ENCODE measurements around the gene DENND6B. TPM values are rescaled to one million over a fixed set of nuclear protein-coding genes. Genes with fewer than 3 reads are reported as not detected.

DENND6B gene
- total RNA-seq, 6 donors from 2014 or later = 9.5 to 24.1 (median 12.7) TPM

DNA sequence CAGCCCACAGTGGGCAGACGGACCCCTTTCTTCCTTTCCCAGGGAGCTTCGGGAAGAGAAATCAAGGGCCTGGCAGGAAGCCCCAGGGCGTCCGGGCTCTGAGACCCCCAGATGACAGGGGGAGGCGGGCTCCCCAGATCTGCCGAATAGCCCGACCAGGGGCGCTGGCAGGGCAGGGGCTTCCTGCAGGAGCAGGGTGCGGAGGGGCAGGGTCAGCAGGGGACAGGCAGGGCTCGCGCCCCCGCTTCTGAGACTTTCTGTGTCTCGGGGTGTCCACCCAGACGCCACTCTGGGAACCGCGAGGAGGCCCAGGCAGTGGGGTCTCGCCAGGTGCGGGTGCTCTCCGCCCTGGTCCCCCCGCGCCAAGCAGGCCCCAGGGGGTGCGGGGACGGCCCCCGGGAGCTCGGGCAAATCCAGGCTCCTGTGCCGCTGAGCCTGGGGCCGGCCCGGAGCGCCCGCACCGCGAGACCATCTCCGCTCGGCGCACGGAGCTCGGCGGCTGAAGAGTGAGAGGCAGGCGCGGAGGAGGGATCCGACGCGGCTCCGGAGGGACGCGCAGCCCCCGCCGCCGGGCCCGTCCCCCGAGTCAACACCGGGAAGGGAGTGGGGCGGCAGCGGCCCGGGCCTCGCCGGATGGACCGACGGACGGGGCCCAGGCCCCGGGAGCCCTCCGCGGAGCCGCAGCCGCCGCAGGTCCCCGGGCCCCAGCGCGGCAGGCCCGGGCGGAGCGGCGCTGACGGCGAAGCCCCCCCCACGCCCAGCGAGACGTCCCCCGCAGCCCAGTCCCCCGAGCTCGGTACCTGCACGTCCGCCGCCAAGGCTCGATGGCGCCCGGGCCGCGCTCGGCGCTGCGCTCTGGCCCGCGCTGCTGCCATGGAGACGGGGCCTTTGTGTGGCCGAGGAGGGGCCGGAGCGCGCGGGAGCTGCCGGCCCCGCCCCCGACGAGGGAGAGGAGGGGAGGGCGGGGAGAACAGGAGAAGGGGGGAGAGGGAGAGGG, 19.8 kb downstream of the DENND6B start, which contains the start of gene PLXNB2:
TSS of gene PLXNB2 (minus strand) at position 894 of the 997 bp plus-strand sequence. CDS start 17,062 bp downstream, outside the sequence.
- peak within 1 kb of the TSS; percentile 84 to 95 (median 94) for H3K27ac ChIP-seq
- TF ChIP-seq POLR2A (IDR thresholded peaks at IDR 0.05) (peak in 2 of 4 donors; percentile 32 to 81), POLR2AphosphoS5 (IDR thresholded peaks at IDR 0.05) (peak; percentile 63 to 84), CTCF (IDR thresholded peaks at IDR 0.05) (peak in 3 of 6 experiments; percentile 14 to 18 (median 16)), EP300 (IDR thresholded peaks at IDR 0.05) (no peak)
- 0% methylated on average over 16 to 18 of the region's 105 CpGs for WGBS, 2 donors
- H3K27me3 ChIP-seq = no peaks in the 10 kb centered on the region
- DNase-seq (peak; percentile 82 to 96), ATAC-seq (ENCODE audit: low FRiP score in 2 of 2) (peak; percentile 30 to 74)
- H3K4me1 ChIP-seq = peaks cover 58 to 74% (median 67%) of the 10 kb centered on the region in 4 donors
- peaks cover 0 to 3% (median 0%) of the 10 kb centered on the region in 4 donors for H3K36me3 ChIP-seq
- peak within 1 kb of the TSS; percentile 64 to 90 (median 88) for H3K4me3 ChIP-seq
- H3K9me3 ChIP-seq = no peaks in the 10 kb centered on the region

GRCh38 chr22:50305923-50306566, 20.8 kb downstream of the DENND6B start:
- 9 to 17% methylated on average over 6 to 20 of the region's 21 CpGs for WGBS, 2 donors
- peak; percentile 59 to 75 for ATAC-seq (ENCODE audit: low FRiP score in 2 of 2)
- H3K9me3 ChIP-seq = no peaks in the 10 kb centered on the region
- no peaks in the 10 kb centered on the region for H3K27me3 ChIP-seq
- peak overlapping the region; percentile 84 to 95 (median 94) for H3K27ac ChIP-seq
- H3K4me1 ChIP-seq = peaks cover 68 to 84% (median 77%) of the 10 kb centered on the region in 4 donors
- no peak for TF ChIP-seq CTCF (IDR thresholded peaks at IDR 0.05)
- peak; percentile 71 to 80 for TF ChIP-seq POLR2AphosphoS5 (IDR thresholded peaks at IDR 0.05)
- TF ChIP-seq POLR2A (IDR thresholded peaks at IDR 0.05) = peak in 2 of 4 donors; percentile 28 to 72
- TF ChIP-seq EP300 (IDR thresholded peaks at IDR 0.05) = no peak
- peak overlapping the region; percentile 64 to 90 (median 88) for H3K4me3 ChIP-seq
- no peaks in the 10 kb centered on the region for H3K36me3 ChIP-seq
- peak in 1 of 2 donors; percentile 92 for DNase-seq

DNA sequence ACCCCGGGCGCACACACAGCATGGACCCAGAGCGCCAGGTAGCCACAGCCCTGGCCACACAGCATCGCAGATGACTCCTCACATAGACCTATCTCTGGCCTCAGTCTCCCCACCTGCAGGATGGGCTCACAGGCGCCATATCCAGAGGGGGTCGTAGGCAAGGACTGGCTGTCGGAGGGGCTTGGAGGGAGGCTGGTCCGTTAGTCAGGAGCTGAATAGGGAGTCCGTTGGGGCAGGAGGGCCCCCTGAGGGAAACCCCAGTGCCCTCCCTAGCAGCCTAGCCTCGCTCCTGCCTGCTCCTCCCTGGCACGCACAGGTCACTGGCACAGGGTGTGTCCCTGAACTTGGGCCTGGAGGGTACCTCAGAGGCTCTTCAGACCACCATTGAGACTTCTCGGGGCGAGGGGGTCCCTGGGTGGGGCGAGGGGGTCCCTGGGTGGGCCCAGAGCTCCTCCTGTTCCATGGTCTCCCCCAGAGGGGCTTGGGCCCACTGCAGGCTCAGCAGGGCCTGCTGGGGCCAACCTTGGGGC, 21.4 kb downstream of the DENND6B start:
- WGBS, 2 donors = 31 to 65% methylated on average over 3 to 11 of the region's 14 CpGs
- H3K9me3 ChIP-seq = no peaks in the 10 kb centered on the region
- peak; percentile 0 for ATAC-seq (ENCODE audit: low FRiP score in 2 of 2)
- peak in 1 of 2 donors; percentile 85 for DNase-seq
- no peak for TF ChIP-seq POLR2AphosphoS5 (IDR thresholded peaks at IDR 0.05)
- TF ChIP-seq EP300 (IDR thresholded peaks at IDR 0.05) = no peak
- no peak for TF ChIP-seq CTCF (IDR thresholded peaks at IDR 0.05)
- TF ChIP-seq POLR2A (IDR thresholded peaks at IDR 0.05) = no peak
- no peaks in the 10 kb centered on the region for H3K27me3 ChIP-seq
- peaks cover 0 to 3% (median 0%) of the 10 kb centered on the region in 4 donors for H3K36me3 ChIP-seq
- H3K4me3 ChIP-seq = peak overlapping the region in 3 of 4 donors; percentile 64 to 90 (median 89)
- peaks cover 74 to 90% (median 83%) of the 10 kb centered on the region in 4 donors for H3K4me1 ChIP-seq
- H3K27ac ChIP-seq = peak overlapping the region; percentile 84 to 95 (median 94)

DNA sequence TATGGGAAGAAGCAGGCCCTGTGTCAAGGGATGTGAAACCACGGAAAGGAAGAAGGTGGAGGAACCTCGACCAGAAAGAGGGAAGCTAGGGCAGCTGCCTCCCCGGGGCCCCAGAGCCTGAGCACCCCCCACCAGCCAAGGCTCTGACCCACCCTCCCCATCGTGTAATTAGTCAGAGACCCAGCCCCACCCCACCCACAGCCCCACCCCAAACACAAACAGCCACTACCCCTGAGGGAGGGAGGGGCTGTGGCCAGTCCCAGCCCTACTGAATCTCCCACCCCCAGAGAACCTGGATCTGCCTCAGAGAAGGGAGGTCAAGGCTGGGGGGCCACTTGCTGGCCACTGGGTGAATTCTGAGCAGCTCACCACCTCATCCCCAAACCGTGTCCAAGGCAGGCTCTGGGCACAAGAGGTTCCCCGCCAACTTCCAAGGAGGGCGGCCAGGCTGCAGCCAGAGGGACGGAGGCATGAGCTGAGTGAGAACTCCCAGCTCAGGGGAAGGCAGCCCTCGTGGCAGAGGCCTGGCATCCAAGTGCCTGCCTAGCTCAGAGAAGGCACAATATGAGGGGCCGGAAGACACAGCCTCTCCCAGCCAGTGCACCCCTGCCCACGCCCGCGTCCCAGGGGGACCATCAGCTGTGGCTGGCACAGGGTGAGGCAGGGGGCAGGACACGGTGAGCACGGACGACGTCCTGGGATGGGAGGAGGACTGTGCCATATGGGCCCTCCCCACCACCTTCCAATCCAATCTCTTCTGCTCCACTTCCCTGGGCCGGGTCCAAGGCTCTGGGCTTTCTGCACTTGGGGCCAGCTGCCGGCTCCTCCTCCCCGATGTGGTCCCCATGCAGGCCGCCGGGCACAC, 22.1 kb downstream of the DENND6B start:
- peak in 1 of 4 donors; percentile 31 for TF ChIP-seq POLR2A (IDR thresholded peaks at IDR 0.05)
- no peak for TF ChIP-seq POLR2AphosphoS5 (IDR thresholded peaks at IDR 0.05)
- Histone ChIP-seq H3K4me3 (peak overlapping the region in 3 of 4 donors; percentile 64 to 90 (median 89)), H3K27me3 (no peaks in the 10 kb centered on the region), H3K4me1 (peaks cover 77 to 91% (median 86%) of the 10 kb centered on the region in 4 donors), H3K27ac (peak overlapping the region; percentile 84 to 95 (median 94)), H3K9me3 (no peaks in the 10 kb centered on the region), H3K36me3 (peaks cover 0 to 3% (median 0%) of the 10 kb centered on the region in 4 donors)
- DNase-seq (peak; percentile 65 to 84), ATAC-seq (ENCODE audit: low FRiP score in 2 of 2) (peak in 1 of 2 donors; percentile 42)
- 47 to 56% methylated on average over 12 to 15 of the region's 22 CpGs for WGBS, 2 donors
